Trophoblast cell (in vitro differentiated cells and primary cell): Measurements from ENCODE around the gene ZC3H12D.

Source experiments
- DNase-seq, 2 donors: peaks; one replicate each; pipeline ENCODE4 v3.0.0-alpha.2; 2016
- H2AFZ ChIP-seq: 2 replicates; pipeline ENCODE4 v1.6.1; 2013; ENCODE audit warnings: low read length, moderate library complexity, mild to moderate bottlenecking; ENCODE audit not compliant: insufficient read depth, poor library complexity
- H2AK5ac ChIP-seq: 2 replicates; pipeline ENCODE4 v1.6.1; 2013; ENCODE audit warnings: mild to moderate bottlenecking, low read length
- H2BK120ac ChIP-seq: 2 replicates; pipeline ENCODE4 v1.6.1; 2013; ENCODE audit warnings: low read length, mild to moderate bottlenecking, moderate library complexity; ENCODE audit not compliant: insufficient read depth, poor library complexity
- H2BK12ac ChIP-seq: 2 replicates; pipeline ENCODE4 v1.6.1; 2013; ENCODE audit warnings: mild to moderate bottlenecking, low read length, moderate library complexity
- H2BK5ac ChIP-seq: 2 replicates; pipeline ENCODE4 v1.6.1; 2013; ENCODE audit warnings: low read length, low read depth, moderate library complexity, mild to moderate bottlenecking; ENCODE audit not compliant: poor library complexity
- H3K14ac ChIP-seq: 2 replicates; pipeline ENCODE4 v1.6.1; 2013; ENCODE audit warnings: mild to moderate bottlenecking, low read length
- H3K18ac ChIP-seq: 2 replicates; pipeline ENCODE4 v1.6.1; 2013; ENCODE audit warnings: mild to moderate bottlenecking, low read length
- H3K23ac ChIP-seq: 2 replicates; pipeline ENCODE4 v1.6.1; 2013; ENCODE audit warnings: low read length
- H3K27ac ChIP-seq: 2 replicates; pipeline ENCODE4 v1.5.1; 2013; ENCODE audit warnings: low read depth, mild to moderate bottlenecking, inconsistent platforms, low read length, moderate library complexity
- H3K27me3 ChIP-seq: 2 replicates; pipeline ENCODE4 v1.6.1; 2013; ENCODE audit warnings: inconsistent platforms, mild to moderate bottlenecking, low read length, moderate library complexity; ENCODE audit not compliant: insufficient read depth
- H3K36me3 ChIP-seq, 2 experiments: 1 replicate in 1 of 2; 2 replicates in 1 of 2; pipeline ENCODE4 v1.6.1; 2013; ENCODE audit warnings: low read length in 2 of 2, mild to moderate bottlenecking in 2 of 2, moderate library complexity in 1 of 2; ENCODE audit not compliant: insufficient read depth in 2 of 2, control insufficient read depth in 1 of 2
- H3K4ac ChIP-seq: 2 replicates; pipeline ENCODE4 v1.6.1; 2013; ENCODE audit warnings: low read depth, mild to moderate bottlenecking, low read length, moderate library complexity
- H3K4me1 ChIP-seq, 2 experiments: 1 replicate in 1 of 2; 2 replicates in 1 of 2; pipeline ENCODE4 v1.6.1; 2013; ENCODE audit warnings: low read length in 2 of 2, mild to moderate bottlenecking in 2 of 2, moderate library complexity in 1 of 2; ENCODE audit not compliant: insufficient read depth in 2 of 2, control insufficient read depth in 1 of 2
- H3K4me2 ChIP-seq: 2 replicates; pipeline ENCODE4 v1.6.1; 2013; ENCODE audit warnings: inconsistent platforms, mild to moderate bottlenecking, low read length, moderate library complexity
- H3K4me3 ChIP-seq: 2 replicates; pipeline ENCODE4 v1.5.1; 2013; ENCODE audit warnings: mild to moderate bottlenecking, low read depth, low read length, inconsistent platforms
- H3K79me1 ChIP-seq: one replicate; pipeline ENCODE4 v1.6.1; 2013; ENCODE audit warnings: low read length
- H3K79me2 ChIP-seq: 2 replicates; pipeline ENCODE4 v1.6.1; 2013; ENCODE audit warnings: low read length, mild to moderate bottlenecking; ENCODE audit not compliant: control insufficient read depth, insufficient read depth, poor library complexity
- H3K9ac ChIP-seq: 2 replicates; pipeline ENCODE4 v1.6.1; 2013; ENCODE audit warnings: mild to moderate bottlenecking, low read length
- H3K9me3 ChIP-seq: 2 replicates; pipeline ENCODE4 v1.6.1; 2013; ENCODE audit warnings: low read depth, mild to moderate bottlenecking, control low read depth, inconsistent platforms, low read length; ENCODE audit not compliant: insufficient read depth
- H4K12ac ChIP-seq: 2 replicates; pipeline ENCODE4 v1.6.1; 2013; ENCODE audit warnings: low read depth, mild to moderate bottlenecking, low read length, moderate library complexity
- H4K8ac ChIP-seq: 2 replicates; pipeline ENCODE4 v1.6.1; 2013; ENCODE audit warnings: low read depth, mild to moderate bottlenecking, low read length, moderate library complexity
- H4K91ac ChIP-seq: one replicate; pipeline ENCODE4 v1.6.1; 2013; ENCODE audit warnings: low read depth, mild to moderate bottlenecking, low read length, moderate library complexity
- WGBS: extraction: QIAGEN DNeasy Blood & Tissue Kit; methylation state at CpG from one replicate; pipeline ENCODE4 v1.1.7; 2013; ENCODE audit warnings: missing lambda C conversion rate; ENCODE audit not compliant: insufficient read length, insufficient coverage; ENCODE audit errors: extremely low coverage; 5-methylcytosine and 5-hydroxymethylcytosine counted together

ZC3H12D gene

GRCh38 chr6:149487316-149487715 is 2.5 kb upstream of the ZC3H12D start:
- no peak for DNase-seq
- no peak overlapping the region for H3K27ac ChIP-seq
- H2BK12ac ChIP-seq = no peak overlapping the region
- no CpG with 5 or more reads among the region's 4 CpGs for WGBS
- H2AK5ac ChIP-seq = no peak overlapping the region
- no peak overlapping the region for H2AFZ ChIP-seq
- no peak overlapping the region for H3K4me3 ChIP-seq
- H3K23ac ChIP-seq = no peak overlapping the region
- no peak overlapping the region for H2BK5ac ChIP-seq
- H3K4me2 ChIP-seq = no peak overlapping the region
- peaks cover 2% of the 10 kb centered on the region for H3K9me3 ChIP-seq
- no peak overlapping the region for H4K12ac ChIP-seq
- no peak overlapping the region for H4K8ac ChIP-seq
- H2BK120ac ChIP-seq = no peak overlapping the region
- H4K91ac ChIP-seq = no peak overlapping the region
- no peak overlapping the region for H3K18ac ChIP-seq
- peaks cover 0 to 5% of the 10 kb centered on the region in 2 experiments for H3K4me1 ChIP-seq
- H3K9ac ChIP-seq = no peak overlapping the region
- H3K36me3 ChIP-seq = no peaks in the 10 kb centered on the region
- H3K79me2 ChIP-seq = no peaks in the 10 kb centered on the region
- no peaks in the 10 kb centered on the region for H3K79me1 ChIP-seq
- no peak overlapping the region for H3K4ac ChIP-seq
- no peak overlapping the region for H3K14ac ChIP-seq
- no peaks in the 10 kb centered on the region for H3K27me3 ChIP-seq

GRCh38 chr6:149483849-149484655 is 762 bp downstream of the ZC3H12D start:
- no CpG with 5 or more reads among the region's 11 CpGs for WGBS
- H3K27ac ChIP-seq = no peak overlapping the region
- H2BK120ac ChIP-seq = no peak overlapping the region
- no peak overlapping the region for H2AK5ac ChIP-seq
- no peak overlapping the region for H4K8ac ChIP-seq
- no peak overlapping the region for H3K18ac ChIP-seq
- H4K12ac ChIP-seq = no peak overlapping the region
- no peak overlapping the region for H3K4me3 ChIP-seq
- no peaks in the 10 kb centered on the region for H3K27me3 ChIP-seq
- no peak overlapping the region for H3K23ac ChIP-seq
- H2AFZ ChIP-seq = no peak overlapping the region
- H3K9me3 ChIP-seq = peaks cover 2% of the 10 kb centered on the region
- no peak overlapping the region for H2BK12ac ChIP-seq
- H2BK5ac ChIP-seq = no peak overlapping the region
- H4K91ac ChIP-seq = no peak overlapping the region
- peaks cover 0 to 5% of the 10 kb centered on the region in 2 experiments for H3K4me1 ChIP-seq
- no peak overlapping the region for H3K4ac ChIP-seq
- H3K79me1 ChIP-seq = no peaks in the 10 kb centered on the region
- no peak for DNase-seq
- no peak overlapping the region for H3K14ac ChIP-seq
- no peaks in the 10 kb centered on the region for H3K79me2 ChIP-seq
- no peak overlapping the region for H3K9ac ChIP-seq
- no peaks in the 10 kb centered on the region for H3K36me3 ChIP-seq
- no peak overlapping the region for H3K4me2 ChIP-seq

GRCh38 chr6:149483334-149483725 is 1.5 kb downstream of the ZC3H12D start:
- no peak overlapping the region for H4K12ac ChIP-seq
- H3K18ac ChIP-seq = no peak overlapping the region
- H3K4me3 ChIP-seq = no peak overlapping the region
- H3K79me2 ChIP-seq = no peaks in the 10 kb centered on the region
- no peaks in the 10 kb centered on the region for H3K79me1 ChIP-seq
- no peak overlapping the region for H3K4ac ChIP-seq
- no peak overlapping the region for H3K9ac ChIP-seq
- no peak overlapping the region for H3K23ac ChIP-seq
- WGBS = no CpG with 5 or more reads among the region's 3 CpGs
- no peak overlapping the region for H3K14ac ChIP-seq
- H3K27ac ChIP-seq = no peak overlapping the region
- no peaks in the 10 kb centered on the region for H3K36me3 ChIP-seq
- no peaks in the 10 kb centered on the region for H3K27me3 ChIP-seq
- H3K9me3 ChIP-seq = peaks cover 2% of the 10 kb centered on the region
- H2BK12ac ChIP-seq = no peak overlapping the region
- H3K4me2 ChIP-seq = no peak overlapping the region
- no peak overlapping the region for H2AFZ ChIP-seq
- no peak overlapping the region for H4K8ac ChIP-seq
- no peaks in the 10 kb centered on the region for H3K4me1 ChIP-seq
- no peak for DNase-seq
- no peak overlapping the region for H2BK120ac ChIP-seq
- H2AK5ac ChIP-seq = no peak overlapping the region
- no peak overlapping the region for H4K91ac ChIP-seq
- H2BK5ac ChIP-seq = no peak overlapping the region

- Histone ChIP-seq H3K23ac (no peak overlapping the region), H3K9me3 (peaks cover 2% of the 10 kb centered on the region), H3K36me3 (no peaks in the 10 kb centered on the region), H4K12ac (no peak overlapping the region), H3K4me1 (no peaks in the 10 kb centered on the region), H3K4me3 (no peak overlapping the region), H2AK5ac (no peak overlapping the region), H3K4me2 (no peak overlapping the region), H2BK12ac (no peak overlapping the region), H3K27ac (no peak overlapping the region), H2BK120ac (no peak overlapping the region), H2AFZ (no peak overlapping the region), H3K4ac (no peak overlapping the region), H3K79me2 (no peaks in the 10 kb centered on the region), H3K9ac (no peak overlapping the region), H2BK5ac (no peak overlapping the region), H4K91ac (no peak overlapping the region), H4K8ac (no peak overlapping the region), H3K18ac (no peak overlapping the region), H3K14ac (no peak overlapping the region), H3K79me1 (no peaks in the 10 kb centered on the region), H3K27me3 (no peaks in the 10 kb centered on the region)
- no CpG with 5 or more reads among the region's 14 CpGs for WGBS
- no peak for DNase-seq
Observed at GRCh38 chr6:149482545-149483333, 2.1 kb downstream of the ZC3H12D start.
